Endothelial cell of umbilical vein (primary cell): ENCODE results near the gene ZMIZ1.

Experiments
- EZH2 ChIP-seq: IDR thresholded peaks from 2 replicates; pipeline ENCODE4 v1.6.1; 2012; ENCODE audit warnings: borderline replicate concordance, low read depth, mild to moderate bottlenecking, moderate library complexity, low read length, inconsistent platforms; ENCODE audit not compliant: severe bottlenecking
- POLR2AphosphoS5 ChIP-seq: IDR thresholded peaks from 2 replicates; pipeline ENCODE4 v1.6.1; 2012; ENCODE audit warnings: low read depth, mild to moderate bottlenecking, control low read depth, low read length, moderate library complexity; ENCODE audit not compliant: insufficient read depth
- TF ChIP-seq, protein P1 (sequence below), 2 donors: IDR thresholded peaks; 1 replicate in 1 of 2; 2 replicates in 1 of 2; pipeline ENCODE4 v1.5.1; 2011; ENCODE audit warnings: low read length in 2 of 2, mild to moderate bottlenecking in 2 of 2, moderate library complexity in 2 of 2, control low read depth in 1 of 2, inconsistent platforms in 1 of 2, low read depth in 1 of 2; ENCODE audit not compliant: insufficient read depth in 1 of 2; ENCODE audit errors: extremely low read depth in 1 of 2
- TF ChIP-seq, protein P2 (sequence below): IDR thresholded peaks from 2 replicates; pipeline ENCODE4 v1.6.1; 2011; ENCODE audit not compliant: insufficient read depth, insufficient read length

DNA sequence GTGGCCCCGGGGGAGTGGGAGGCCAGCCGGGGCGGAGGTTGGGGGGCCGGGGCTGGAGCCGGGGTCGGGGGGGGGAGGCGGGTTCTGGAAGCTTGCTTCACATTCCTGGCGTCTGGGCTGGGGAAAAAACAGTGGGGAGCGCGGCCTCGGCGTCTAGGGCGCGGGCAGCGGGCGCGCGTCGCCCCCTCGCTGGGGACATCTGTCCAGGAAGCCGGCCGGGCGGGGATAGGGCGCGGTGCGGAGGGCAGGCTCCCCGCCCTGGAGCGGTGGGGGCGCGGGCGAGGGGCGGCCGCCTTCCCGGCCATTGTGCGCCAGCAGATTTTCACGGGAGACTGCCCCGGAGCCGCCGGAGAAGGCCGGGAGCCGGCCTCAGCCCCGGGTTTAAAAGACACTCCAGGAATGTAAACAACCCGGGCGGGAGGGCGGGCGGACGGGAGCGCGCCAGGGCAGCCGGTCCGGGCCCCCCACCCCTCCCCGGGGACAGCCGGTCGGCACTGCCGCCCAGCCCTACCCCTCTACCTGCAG lies 1.4 kb downstream of the ZMIZ1 start:
- TF ChIP-seq, protein P1, sequence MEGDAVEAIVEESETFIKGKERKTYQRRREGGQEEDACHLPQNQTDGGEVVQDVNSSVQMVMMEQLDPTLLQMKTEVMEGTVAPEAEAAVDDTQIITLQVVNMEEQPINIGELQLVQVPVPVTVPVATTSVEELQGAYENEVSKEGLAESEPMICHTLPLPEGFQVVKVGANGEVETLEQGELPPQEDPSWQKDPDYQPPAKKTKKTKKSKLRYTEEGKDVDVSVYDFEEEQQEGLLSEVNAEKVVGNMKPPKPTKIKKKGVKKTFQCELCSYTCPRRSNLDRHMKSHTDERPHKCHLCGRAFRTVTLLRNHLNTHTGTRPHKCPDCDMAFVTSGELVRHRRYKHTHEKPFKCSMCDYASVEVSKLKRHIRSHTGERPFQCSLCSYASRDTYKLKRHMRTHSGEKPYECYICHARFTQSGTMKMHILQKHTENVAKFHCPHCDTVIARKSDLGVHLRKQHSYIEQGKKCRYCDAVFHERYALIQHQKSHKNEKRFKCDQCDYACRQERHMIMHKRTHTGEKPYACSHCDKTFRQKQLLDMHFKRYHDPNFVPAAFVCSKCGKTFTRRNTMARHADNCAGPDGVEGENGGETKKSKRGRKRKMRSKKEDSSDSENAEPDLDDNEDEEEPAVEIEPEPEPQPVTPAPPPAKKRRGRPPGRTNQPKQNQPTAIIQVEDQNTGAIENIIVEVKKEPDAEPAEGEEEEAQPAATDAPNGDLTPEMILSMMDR (IDR thresholded peaks at IDR 0.05; ENCODE audit: extremely low read depth in 1 of 2, insufficient read depth in 1 of 2, low read depth in 1 of 2, low read length in 2 of 2): no peak
- TF ChIP-seq EZH2: no peak
- TF ChIP-seq POLR2AphosphoS5: peak; percentile 2
- TF ChIP-seq, protein P2, sequence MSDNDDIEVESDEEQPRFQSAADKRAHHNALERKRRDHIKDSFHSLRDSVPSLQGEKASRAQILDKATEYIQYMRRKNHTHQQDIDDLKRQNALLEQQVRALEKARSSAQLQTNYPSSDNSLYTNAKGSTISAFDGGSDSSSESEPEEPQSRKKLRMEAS: no peak
